Testis (tissue), 2 donors: Measurements from ENCODE around the gene DPEP1.

Experiments used
- POLR2A ChIP-seq: fragments of 450-650 bp; IDR thresholded peaks from one replicate; pipeline ENCODE4 v1.6.1; 2017; ENCODE audit warnings: antibody characterized with exemption, mild to moderate bottlenecking, moderate library complexity
- TF ChIP-seq, protein P1 (sequence below), 3 experiments: fragments of 450-650 bp in 2 of 3; fragments of 200-600 bp in 1 of 3; sonication (generic) in 1 of 3; IDR thresholded peaks; one replicate each; pipeline ENCODE4 v1.5.1; 2016 to 2019; ENCODE audit warnings: antibody characterized with exemption in 3 of 3, mild to moderate bottlenecking in 2 of 3, moderate library complexity in 1 of 3

DNA sequence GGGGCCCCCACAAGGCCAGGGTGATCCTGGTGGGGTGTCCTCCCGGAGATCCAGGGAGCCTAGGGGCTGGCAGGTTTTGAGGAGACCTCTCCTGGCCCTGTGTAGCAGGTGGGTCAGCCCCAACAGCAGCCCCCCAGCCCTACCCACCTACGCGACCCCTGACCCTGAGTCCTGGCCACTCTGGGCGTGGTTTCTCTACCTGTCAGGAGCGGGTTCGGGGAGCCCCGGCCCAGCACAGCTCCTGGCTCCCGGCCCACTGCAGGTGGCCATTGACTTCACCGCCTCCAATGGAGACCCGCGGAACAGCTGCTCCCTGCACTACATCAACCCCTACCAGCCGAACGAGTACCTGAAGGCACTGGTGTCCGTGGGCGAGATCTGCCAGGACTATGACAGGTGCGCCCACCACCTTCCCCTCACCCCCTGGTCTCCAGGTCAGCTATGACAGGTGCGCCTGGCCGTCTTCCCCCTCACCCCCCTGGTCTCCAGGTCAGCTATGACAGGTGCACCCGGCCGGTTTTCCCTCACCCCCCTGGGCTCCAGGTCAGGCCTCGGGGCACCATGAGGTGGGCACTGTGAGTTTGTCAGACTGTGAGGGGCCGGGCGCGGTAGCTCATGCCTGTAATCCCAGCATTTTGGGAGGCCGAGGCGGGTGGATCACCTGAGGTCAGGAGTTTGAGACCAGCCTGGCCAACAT lies 24.9 kb upstream of the DPEP1 start:
- TF ChIP-seq, protein P1, sequence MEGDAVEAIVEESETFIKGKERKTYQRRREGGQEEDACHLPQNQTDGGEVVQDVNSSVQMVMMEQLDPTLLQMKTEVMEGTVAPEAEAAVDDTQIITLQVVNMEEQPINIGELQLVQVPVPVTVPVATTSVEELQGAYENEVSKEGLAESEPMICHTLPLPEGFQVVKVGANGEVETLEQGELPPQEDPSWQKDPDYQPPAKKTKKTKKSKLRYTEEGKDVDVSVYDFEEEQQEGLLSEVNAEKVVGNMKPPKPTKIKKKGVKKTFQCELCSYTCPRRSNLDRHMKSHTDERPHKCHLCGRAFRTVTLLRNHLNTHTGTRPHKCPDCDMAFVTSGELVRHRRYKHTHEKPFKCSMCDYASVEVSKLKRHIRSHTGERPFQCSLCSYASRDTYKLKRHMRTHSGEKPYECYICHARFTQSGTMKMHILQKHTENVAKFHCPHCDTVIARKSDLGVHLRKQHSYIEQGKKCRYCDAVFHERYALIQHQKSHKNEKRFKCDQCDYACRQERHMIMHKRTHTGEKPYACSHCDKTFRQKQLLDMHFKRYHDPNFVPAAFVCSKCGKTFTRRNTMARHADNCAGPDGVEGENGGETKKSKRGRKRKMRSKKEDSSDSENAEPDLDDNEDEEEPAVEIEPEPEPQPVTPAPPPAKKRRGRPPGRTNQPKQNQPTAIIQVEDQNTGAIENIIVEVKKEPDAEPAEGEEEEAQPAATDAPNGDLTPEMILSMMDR (IDR thresholded peaks at IDR 0.05): no peak
- TF ChIP-seq POLR2A: no peak
